HG02678 (cell line): ENCODE data around the gene ADGRV1.

Experiments used
- ATAC-seq: cut with Tn5 transposase; IDR thresholded peaks from one replicate; pipeline ENCODE4 v1.9.1; 2021; ENCODE audit warnings: mild to moderate bottlenecking, moderate library complexity; ENCODE audit not compliant: unreplicated experiment

The ADGRV1 gene

DNA sequence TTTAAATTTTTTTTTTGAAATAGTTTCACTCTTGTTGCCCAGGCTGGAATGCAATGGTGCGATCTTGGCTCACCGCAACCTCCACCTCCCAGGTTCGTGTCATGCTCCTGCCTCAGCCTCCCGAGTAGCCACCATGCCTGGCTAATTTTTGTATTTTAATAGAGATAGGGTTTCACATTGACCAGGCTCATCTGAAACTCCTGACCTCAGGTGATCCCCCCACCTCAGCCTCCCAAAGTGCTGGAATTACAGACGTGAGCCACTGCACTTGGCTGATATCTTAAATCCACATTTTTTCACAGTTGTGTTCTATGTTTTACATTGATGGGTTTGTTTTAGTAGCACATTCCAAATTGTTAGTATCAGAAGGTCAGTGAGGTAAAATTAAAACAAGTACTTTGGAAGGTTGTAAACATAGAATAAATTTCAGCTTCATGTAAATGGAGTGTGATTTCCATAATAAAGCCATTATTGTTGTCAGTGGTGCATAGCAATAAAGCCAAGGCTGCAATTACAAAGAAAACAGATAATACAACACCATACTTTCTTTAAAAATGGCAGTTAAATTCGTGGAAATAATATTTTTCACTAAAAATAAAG, 537.3 kb downstream of the ADGRV1 start:
- no peak for ATAC-seq

DNA sequence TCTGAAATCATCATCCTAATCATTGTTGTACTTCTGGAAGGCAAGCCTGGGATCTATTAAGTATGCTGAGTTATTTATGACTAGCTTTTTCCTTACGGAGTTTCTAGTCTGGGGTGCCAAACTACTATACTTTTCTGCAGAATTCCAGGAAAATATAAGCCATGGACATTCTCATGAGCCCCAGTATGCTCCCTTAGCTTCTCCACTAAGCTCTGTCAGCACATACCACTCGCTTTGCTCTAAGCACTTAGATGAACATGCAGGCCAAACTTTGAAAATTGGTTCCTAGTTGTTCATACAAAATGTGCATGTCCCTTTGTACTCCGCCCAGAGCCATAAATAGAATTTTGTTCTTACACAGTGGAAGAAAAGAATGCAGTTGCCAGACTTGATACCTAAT, 539.9 kb downstream of the ADGRV1 start:
- ATAC-seq = no peak

DNA sequence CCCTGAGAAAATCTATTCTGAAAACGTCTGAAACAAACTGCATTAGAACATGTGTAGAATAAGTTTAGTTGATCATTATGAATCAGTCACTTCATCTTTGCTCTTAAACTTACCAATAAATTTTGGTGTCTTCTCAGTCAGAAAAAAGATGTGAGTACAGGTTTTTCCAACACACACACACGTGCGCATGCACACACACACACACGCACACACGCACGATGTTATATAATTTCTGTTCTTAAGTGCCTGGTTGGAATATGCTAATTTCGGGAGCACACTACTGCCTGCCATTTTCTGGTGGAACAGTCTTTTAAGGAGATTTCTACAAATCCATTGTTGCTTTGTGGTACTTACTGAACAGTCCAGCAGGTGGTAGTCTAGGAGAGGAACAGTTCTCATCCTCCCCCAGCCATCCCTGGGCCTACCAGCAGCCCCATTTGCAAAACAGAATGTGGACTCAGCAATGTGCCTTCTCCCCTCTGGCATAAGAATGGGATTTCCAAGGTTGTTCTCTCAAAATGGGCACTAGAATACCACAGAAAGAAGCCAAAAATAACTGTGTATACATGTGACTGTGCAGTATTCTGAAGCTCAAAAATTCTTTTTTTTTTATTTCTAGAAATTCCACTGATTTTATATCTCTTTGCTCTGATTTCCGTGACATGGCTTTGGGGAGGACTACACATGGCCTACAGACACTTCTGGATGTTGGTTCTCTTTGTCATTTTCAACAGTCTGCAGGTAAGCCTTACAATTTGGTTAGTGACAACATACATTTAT, 543.2 kb downstream of the ADGRV1 start:
- peak; percentile 99 for ATAC-seq

DNA sequence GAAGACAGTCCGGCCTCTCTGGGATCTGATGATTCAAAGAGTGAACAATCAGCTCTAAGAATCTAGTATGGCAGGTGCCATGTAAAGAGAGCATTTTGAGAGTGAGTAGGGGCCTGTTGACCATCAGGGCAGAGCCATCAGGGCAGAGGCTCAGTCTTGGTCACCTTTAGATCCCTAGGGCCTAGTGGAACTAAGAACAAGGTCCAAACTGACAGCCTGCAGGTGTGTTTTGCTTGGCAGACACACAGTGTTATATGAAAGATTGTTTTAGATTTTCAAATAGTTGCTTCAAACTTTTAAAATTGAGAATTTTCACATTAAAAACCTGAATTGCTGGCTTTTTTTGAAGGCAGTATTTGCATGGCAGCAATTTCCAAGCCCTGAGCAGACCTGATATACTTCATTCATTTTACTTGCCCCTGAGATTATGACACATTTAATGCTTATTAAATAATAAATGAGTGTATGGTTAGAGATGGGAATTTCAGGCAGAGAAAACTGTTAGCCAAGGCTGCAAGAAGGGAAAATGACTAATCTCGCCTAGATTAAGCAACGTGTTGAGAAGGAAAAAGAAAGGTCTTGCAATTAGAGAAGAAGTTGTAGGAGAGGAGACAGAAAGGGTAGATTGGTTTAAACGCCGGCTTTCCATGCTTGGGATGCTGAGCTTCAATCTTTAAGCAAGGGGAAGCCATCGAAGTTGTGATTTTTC, 544.9 kb downstream of the ADGRV1 start:
- ATAC-seq = no peak

DNA sequence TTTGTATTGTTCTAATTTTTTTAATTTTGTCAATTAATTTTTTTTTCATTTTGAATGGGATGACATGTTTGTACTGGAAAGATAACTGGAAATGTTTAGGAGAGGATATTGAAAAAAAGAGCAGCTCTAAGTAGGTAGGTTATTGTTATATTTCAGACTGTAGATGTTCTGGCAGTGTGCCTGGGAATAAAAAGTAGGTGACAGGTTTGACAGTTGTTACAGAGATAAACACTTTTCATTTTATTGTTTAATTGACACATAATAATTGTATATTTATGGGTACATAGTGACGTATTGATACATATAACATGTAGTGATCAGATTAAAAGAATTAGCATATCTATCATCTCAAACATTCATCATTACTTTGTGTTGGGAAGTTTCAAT, 545.5 kb downstream of the ADGRV1 start:
- ATAC-seq = no peak

DNA sequence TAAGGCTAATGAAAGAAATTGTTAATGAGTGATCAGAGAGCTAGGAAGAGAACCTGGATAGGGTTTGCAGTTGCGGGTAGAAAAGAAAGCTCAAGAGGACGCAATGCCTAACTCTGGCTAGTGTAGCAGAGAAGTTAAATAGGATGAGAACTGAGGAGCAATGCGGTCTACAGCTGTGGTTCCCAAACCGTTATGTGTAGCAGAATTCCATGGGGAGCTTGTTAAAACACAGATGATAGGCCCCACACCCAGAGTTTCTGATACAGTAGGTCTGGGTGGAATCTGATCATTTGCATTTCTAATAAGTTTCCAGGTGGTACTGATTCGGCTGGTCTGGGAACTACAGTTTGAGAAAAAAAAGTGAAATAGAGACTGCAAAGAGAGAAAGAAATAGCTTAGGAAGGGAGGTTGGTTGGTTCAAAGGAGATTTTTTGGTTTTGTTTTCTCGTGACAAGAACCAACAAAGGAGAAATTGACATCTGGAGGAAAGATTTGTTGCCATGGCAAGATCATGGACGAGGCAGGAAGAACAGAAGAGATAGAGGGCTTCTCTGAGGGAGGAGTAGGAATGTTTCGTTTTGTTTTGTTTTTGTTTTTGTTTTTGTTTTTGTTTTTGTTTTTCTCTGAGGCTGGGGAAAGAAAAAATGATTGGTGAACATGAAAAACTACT, 548.4 kb downstream of the ADGRV1 start:
- no peak for ATAC-seq

DNA sequence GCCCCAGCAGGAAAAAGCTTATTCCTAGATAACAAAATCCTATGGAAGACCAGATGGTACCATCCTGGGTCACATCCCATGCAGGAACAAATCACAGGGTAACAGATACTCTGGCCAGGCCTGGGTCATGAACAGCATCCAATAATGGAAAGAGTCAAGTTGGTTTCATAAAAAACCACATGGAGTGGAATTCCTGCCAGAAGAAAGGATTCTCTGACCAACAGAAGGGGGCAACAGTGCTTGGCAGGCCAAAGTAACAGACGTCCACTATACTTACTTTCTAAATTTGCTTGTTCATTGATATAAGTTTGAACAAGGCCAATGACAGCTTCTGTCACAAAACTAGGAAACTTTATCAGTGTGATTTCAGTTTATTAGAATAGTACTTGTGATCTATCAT, 551.0 kb downstream of the ADGRV1 start:
- no peak for ATAC-seq

DNA sequence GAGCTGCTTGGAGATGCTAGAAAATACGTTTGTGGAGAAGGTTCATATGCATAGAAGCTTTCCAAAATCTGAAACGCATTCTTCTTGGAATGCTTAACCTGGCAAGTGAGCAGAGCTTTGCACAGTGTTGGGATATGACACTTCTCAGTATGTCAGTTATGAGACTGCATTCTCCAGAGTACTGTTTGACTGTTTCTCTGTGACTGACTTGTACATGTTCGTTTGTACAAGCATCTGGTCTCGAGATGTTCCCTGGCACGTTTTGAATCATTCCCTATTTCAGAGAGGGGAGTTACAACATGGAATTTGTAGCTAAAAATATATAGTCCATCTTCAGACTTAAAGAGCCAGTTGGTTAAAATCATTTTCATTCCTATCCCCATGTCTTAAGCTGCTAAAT, 552.1 kb downstream of the ADGRV1 start:
- no peak for ATAC-seq

DNA sequence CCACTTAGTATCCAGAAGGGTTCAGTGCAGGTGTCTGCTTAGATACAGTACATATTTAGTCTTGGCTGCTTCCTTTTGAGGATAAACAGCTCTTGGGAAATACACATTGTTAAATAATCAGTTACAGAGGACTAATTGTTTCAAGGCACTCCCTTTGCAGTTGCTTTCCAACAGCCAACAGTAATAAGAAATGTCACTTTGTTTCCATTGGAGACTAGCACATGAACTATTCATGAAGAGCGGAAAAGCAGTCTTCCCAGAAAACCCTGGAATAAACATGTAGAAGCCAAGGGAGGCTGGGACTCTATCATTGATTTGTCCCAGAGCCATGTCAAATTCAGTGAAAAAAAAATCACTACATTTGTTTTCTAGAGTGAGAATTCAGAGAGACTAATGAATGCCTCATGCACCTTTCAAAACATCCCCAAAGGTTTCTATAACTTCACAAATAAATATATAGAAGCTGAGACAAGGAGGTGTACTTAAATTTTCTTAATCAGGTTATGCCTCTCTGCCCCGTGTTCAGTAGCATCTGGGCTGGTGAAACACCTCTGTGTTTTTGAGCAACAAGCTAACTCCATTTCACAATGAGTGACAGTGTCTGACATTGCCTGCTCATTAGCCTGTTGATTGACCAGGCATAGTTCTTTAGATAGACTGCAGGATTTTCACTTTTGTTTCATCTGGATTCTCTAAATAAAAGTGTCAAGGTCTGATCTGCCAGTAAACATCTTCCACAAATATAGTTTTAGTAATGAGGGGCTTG, 553.1 kb downstream of the ADGRV1 start:
- no peak for ATAC-seq

DNA sequence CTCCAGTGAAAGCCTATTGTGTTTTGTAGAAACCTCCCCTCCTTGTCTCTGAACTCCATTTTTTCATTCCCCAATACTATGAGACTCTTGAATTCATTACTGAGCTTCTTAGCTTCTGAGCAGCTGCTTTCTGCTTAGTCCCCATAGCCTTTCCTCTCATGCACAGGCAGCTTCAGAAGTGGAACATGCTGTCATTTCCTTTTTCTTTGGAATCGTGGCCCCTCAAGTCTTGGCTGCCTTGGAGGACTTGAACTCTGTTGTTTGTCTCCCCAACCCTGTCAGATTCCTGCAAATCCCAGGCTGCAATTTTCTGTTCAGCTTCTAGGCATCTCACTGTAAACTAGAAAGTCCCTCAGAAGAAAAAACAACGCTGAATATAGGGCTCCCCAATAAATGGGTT, 556.1 kb downstream of the ADGRV1 start:
- no peak for ATAC-seq

DNA sequence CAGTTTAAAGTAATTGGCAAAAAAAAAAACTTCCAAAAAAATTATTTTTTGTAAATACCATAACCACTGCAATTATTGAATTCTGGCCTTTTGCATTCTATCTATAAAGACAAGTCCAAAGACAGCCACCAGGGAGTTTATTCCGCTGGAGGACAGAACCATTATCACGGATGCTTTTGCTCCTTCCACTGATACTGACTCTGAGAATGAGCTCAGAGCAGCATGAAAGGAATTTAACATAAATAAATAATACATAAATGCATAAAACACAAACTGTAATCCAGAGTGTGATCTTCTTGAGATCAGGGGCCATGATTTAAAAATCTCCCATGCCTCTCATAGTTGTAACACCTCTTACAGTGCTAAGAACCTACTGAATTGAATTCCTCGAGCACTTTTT, 559.8 kb downstream of the ADGRV1 start:
- ATAC-seq = no peak

DNA sequence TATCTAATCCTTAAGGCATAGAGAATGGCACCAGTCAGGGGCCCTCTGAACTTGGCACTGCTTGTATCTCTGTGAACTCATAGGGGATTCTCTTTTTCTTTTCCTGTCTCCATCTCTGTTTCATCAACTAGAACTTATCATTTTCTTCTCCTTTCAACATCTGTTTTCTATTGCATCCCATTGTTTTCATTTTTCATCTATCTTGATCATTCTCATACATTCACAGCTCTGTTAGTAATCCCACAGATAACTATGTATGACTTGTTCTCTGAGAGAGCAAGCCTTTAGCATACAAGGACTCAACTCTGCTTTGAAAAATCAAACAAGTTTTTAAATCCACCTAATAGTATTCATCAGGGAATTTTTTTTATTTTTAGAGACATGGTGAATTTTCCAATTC, 560.2 kb downstream of the ADGRV1 start:
- no peak for ATAC-seq

DNA sequence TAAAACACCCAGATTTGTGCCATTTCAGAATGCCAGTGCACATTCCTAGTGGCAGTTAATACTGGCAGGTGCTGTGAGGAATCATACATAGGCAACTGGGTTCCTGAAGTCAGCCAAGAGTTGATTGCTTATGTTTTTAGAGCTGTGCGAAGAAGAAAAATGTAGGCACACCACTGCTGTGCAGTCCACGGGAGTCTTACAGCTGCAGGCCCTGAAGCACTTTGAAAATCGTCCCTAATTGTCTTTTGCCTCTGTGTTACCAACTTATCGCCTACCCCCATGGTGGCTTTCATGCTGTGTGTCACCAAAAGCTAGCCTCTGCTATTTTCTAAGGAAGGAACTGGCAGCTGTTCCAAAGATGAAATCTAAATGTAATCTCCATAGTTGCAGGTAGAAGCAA, 560.6 kb downstream of the ADGRV1 start:
- no peak for ATAC-seq

DNA sequence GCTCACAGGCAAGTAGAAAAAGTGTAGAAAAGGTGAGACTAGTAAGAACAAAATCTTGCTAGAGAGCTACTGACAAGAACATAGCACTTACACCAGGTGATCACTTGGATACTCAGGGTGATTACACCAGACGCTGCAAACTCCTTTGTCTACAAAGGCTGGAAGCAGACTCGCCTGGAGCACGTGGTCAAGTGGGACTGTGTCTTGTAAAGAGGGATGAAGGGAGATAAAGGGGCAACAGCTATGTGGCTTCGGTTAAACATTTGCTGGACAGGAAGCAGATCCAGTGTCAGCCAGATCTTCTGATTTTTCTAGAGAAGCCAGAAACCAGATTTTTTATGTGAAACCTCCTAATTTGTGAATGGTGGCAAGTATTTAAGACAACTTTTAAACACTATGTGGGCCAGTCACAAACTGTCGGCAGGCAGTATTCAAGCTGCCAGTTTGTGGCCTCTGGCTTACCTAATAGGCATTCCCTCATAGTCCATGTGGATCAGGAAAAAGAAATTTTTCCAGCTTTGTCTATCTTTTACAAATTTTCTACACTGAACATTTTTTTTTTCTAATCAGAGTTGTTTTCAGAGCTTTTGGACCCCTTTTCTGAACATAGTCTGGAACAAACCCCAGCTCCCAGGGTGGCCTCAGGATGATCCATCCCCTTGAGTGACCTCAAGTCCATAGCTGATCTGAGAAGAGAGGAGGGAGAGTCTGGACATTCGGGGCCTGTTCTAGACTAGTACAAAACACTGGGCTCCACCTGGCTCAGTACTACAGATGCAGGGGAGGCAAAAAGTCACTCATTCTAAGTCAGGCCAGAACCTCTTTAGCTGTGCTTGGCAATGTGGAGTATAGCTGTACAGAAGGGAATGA, 561.6 kb downstream of the ADGRV1 start:
- ATAC-seq = no peak

DNA sequence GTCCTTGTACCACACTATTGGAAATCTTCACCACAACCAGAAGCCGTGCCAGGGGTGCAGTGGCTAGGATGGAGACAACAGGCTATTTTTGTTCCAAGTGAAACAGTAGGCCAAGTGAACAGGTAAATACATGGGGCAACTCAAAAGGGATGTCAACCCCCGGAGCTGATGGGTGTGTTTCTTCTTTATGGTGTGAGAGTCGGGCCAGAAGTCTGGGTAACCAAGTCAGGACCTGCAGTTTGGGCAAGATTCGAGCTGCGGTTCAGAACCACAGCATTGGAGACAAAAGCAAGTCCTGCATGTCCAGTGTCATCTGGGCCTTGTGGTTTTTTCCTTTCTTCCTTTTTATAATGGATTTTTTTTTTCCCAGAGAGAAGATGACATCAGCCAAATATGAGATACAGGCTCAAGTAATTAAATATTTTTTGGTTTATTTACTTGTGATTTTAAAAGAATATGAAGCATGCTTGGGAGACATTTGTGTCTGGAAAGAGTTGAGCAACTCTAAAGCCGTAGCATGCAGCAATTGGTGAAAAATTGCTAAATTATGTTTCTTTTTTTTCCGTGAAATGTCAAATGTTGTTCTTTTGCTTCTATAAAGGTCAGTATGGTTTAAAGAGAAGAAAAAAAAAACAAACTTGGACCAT, 562.9 kb downstream of the ADGRV1 start:
- ATAC-seq = no peak

DNA sequence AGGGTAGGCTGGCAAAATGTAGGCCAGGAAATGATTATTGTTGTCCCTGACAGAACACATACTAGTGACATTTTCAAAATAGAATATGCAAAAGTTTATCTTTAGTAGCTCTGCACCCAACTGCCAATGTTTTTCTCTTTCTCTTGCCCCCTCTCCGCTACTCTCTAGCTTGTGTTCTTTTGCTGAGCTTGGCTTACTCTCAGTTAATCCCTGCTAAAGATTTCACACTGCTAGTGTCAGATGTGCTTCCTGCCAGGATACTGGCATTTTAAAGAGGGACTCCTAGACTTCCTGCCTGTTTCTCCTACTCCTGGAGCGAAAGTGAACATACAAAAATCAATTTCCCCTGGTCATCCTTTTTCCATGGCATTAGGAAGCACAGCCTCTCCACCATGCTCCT, 564.1 kb downstream of the ADGRV1 start:
- no peak for ATAC-seq

DNA sequence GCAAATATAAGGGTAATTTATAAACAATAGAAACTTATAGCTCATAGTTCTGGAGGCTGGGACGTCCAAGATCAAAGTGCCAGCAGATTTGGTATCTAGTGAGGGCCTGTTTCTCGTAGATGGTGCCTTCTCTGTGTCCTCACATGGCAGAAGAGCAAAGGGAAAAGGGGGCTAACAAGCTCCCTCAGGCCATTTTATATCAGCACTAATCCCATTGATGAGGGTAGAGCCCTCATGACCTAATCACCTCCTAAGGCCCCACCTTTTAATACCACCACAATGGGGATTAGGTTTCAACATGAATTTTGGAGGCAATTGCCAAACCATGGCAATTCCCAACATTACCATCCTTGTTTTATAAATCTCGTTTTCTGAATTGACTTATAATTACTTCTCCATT, 564.7 kb downstream of the ADGRV1 start:
- no peak for ATAC-seq

DNA sequence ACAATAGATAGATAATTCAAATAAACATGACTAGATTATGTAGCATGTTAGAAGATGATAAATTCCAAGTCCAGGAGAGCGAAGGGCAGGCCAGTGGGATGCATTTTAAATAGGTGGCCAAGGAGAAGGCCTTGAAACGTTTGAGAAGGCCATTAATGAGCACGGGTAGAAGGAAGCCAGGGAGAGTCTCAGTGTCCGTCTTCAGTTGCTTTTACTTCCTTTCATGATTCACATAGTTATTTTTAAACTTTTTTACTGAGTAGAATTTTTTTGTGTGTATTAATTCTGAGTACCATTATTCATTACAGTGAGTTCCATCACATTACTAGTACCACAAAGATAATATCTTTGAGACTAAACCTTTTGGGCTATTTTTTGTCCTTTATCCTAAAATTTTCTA, 565.3 kb downstream of the ADGRV1 start:
- ATAC-seq = no peak

DNA sequence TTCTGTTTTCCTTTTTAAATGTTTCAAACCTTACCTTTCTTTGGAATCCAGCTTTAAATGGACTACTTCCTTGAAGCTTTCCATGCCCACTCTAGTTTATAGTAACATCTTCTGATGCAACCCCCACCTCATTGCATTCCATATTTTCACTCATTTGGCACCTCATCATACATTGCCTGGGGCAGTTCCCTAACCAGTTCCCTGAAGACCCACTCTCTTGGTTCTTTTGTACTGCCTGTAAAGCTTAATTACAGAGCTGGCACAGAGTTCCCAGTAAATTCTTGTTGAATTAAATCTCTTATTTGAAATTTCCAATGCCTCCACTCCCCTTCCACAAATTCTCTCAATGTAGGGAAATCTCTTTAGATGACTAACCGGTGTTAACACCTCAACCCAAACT, 567.3 kb downstream of the ADGRV1 start:
- ATAC-seq = no peak

DNA sequence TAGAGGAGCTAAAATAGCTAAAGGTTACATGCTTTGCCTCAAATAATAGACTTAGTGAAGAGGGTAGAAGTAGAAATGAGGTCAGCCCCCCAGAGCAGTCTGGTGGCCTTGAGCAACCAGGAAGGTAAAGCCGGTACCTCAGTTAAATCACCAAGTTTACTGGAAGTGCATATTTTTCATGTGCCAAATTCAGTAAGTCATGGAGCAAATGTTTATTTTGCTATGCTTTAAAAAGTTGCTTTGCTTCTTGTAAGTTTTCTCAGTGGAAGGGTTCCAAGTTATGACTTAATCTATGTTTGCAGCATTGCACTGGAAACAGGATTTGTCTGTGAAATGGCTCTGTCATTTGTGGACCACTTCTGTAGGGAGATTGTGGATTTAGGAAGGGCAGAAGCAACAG, 567.9 kb downstream of the ADGRV1 start:
- no peak for ATAC-seq
